Measurements from ENCODE around the gene DNASE1. TPM values are rescaled to one million over a fixed set of nuclear protein-coding genes. Genes with fewer than 3 reads are reported as not detected.

Gene DNASE1
- total and polyA plus RNA-seq, 4 donors: 0.77 to 11.6 (median 6.2) TPM

DNA sequence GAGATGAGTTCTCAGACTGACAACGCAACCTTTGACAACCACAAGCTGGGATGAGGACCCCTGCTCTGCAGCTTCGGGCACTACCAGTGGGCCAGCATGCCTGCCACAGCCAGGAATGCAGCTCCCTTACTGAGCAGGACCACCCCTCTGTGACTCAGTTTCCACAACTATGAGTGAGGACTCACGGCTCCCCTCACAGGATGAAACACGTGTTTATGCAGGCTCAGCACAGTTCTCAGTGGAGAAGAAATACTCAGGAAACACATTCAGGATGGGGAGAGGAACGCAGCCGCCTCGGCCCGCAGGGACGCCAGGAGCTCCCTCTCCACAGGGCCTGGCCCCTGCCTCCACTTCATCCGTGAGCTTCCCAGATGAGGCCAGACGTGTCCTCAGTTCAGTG lies 14.1 kb downstream of the DNASE1 start:
- WGBS: 96% methylated on average over 11 of the region's 11 CpGs
- no peaks in the 10 kb centered on the region for H3K9me3 ChIP-seq (ENCODE audit: control insufficient read depth in 4 of 4, low read length in 3 of 4)
- DNase-seq (ENCODE audit: low spot score): no peak
- no peaks in the 10 kb centered on the region for H3K4me1 ChIP-seq (ENCODE audit: control insufficient read depth in 4 of 4, insufficient read depth in 4 of 4, low read length in 3 of 4)
- TF ChIP-seq NR2F2 (IDR thresholded peaks at IDR 0.05) (no peak), TAF1 (conservative IDR thresholded peaks at IDR 0.05) (no peak), HNF4A (conservative IDR thresholded peaks at IDR 0.05) (no peak), JUND (IDR thresholded peaks at IDR 0.05) (no peak), RXRA (IDR thresholded peaks at IDR 0.05) (no peak), RAD21 (IDR thresholded peaks at IDR 0.05) (no peak), EGR1 (IDR thresholded peaks at IDR 0.05; ENCODE audit: low read depth in 2 of 2) (no peak), YY1 (IDR thresholded peaks at IDR 0.05) (no peak)
- TF ChIP-seq, protein P1, sequence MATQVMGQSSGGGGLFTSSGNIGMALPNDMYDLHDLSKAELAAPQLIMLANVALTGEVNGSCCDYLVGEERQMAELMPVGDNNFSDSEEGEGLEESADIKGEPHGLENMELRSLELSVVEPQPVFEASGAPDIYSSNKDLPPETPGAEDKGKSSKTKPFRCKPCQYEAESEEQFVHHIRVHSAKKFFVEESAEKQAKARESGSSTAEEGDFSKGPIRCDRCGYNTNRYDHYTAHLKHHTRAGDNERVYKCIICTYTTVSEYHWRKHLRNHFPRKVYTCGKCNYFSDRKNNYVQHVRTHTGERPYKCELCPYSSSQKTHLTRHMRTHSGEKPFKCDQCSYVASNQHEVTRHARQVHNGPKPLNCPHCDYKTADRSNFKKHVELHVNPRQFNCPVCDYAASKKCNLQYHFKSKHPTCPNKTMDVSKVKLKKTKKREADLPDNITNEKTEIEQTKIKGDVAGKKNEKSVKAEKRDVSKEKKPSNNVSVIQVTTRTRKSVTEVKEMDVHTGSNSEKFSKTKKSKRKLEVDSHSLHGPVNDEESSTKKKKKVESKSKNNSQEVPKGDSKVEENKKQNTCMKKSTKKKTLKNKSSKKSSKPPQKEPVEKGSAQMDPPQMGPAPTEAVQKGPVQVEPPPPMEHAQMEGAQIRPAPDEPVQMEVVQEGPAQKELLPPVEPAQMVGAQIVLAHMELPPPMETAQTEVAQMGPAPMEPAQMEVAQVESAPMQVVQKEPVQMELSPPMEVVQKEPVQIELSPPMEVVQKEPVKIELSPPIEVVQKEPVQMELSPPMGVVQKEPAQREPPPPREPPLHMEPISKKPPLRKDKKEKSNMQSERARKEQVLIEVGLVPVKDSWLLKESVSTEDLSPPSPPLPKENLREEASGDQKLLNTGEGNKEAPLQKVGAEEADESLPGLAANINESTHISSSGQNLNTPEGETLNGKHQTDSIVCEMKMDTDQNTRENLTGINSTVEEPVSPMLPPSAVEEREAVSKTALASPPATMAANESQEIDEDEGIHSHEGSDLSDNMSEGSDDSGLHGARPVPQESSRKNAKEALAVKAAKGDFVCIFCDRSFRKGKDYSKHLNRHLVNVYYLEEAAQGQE (IDR thresholded peaks at IDR 0.05): no peak
- TF ChIP-seq, protein P2, sequence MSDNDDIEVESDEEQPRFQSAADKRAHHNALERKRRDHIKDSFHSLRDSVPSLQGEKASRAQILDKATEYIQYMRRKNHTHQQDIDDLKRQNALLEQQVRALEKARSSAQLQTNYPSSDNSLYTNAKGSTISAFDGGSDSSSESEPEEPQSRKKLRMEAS (IDR thresholded peaks at IDR 0.05): no peak
- no peaks in the 10 kb centered on the region for H3K27me3 ChIP-seq (ENCODE audit: control insufficient read depth in 4 of 4, insufficient read depth in 4 of 4, low read length in 3 of 4)
- H3K36me3 ChIP-seq (ENCODE audit: control insufficient read depth in 4 of 4, insufficient read depth in 3 of 4, low read depth in 1 of 4, low read length in 3 of 4): peaks cover 19 to 70% (median 24%) of the 10 kb centered on the region in 4 donors
- no peak overlapping the region for H3K4me3 ChIP-seq (ENCODE audit: low read depth in 1 of 3, low read length in 3 of 3)
- H3K9ac ChIP-seq (ENCODE audit: low read depth in 1 of 2, low read length in 2 of 2): no peak overlapping the region
- no peak overlapping the region for H3K27ac ChIP-seq (ENCODE audit: low read depth in 1 of 2, low read length in 2 of 2)

DNA sequence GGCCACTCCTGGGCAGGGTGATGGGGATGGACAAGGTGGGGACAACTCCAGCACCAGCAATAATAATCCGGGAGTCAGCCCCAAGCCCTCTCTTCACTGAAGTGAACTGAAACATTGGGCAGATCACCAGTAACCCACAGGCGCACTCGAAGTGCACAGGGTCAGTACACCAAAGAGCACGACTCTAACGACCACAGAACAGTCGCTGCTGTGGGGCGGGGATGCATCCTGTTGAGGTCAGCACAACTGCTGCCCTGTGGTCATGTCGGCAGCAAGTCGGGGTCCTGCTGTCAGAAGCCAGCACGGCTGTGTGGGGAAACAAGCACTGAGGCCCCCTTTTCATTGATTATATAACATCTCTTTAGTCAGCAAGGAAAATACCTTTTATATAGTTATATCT lies 14.6 kb downstream of the DNASE1 start:
- no peaks in the 10 kb centered on the region for H3K9me3 ChIP-seq (ENCODE audit: control insufficient read depth in 4 of 4, low read length in 3 of 4)
- TF ChIP-seq, protein P3, sequence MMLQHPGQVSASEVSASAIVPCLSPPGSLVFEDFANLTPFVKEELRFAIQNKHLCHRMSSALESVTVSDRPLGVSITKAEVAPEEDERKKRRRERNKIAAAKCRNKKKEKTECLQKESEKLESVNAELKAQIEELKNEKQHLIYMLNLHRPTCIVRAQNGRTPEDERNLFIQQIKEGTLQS (IDR thresholded peaks at IDR 0.05): no peak
- TF ChIP-seq, protein P2 (IDR thresholded peaks at IDR 0.05): no peak
- TF ChIP-seq YY1 (IDR thresholded peaks at IDR 0.05): no peak
- TF ChIP-seq EGR1 (IDR thresholded peaks at IDR 0.05; ENCODE audit: low read depth in 2 of 2): no peak
- TF ChIP-seq, protein P1 (IDR thresholded peaks at IDR 0.05): no peak
- no peak for TF ChIP-seq GABPA (IDR thresholded peaks at IDR 0.05 in 1 of 2, conservative IDR thresholded peaks at IDR 0.05 in 1 of 2)
- TF ChIP-seq RAD21 (IDR thresholded peaks at IDR 0.05): no peak
- no peak for TF ChIP-seq RXRA (IDR thresholded peaks at IDR 0.05)
- TF ChIP-seq, protein P4, sequence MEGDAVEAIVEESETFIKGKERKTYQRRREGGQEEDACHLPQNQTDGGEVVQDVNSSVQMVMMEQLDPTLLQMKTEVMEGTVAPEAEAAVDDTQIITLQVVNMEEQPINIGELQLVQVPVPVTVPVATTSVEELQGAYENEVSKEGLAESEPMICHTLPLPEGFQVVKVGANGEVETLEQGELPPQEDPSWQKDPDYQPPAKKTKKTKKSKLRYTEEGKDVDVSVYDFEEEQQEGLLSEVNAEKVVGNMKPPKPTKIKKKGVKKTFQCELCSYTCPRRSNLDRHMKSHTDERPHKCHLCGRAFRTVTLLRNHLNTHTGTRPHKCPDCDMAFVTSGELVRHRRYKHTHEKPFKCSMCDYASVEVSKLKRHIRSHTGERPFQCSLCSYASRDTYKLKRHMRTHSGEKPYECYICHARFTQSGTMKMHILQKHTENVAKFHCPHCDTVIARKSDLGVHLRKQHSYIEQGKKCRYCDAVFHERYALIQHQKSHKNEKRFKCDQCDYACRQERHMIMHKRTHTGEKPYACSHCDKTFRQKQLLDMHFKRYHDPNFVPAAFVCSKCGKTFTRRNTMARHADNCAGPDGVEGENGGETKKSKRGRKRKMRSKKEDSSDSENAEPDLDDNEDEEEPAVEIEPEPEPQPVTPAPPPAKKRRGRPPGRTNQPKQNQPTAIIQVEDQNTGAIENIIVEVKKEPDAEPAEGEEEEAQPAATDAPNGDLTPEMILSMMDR (IDR thresholded peaks at IDR 0.05; ENCODE audit: low read depth, low read length, missing input control): no peak

More for the DNA sequence above, 14.6 kb downstream of the DNASE1 start:
- Histone ChIP-seq H3K27me3 (ENCODE audit: control insufficient read depth in 4 of 4, insufficient read depth in 4 of 4, low read length in 3 of 4) (no peaks in the 10 kb centered on the region), H3K4me3 (ENCODE audit: low read depth in 1 of 3, low read length in 3 of 3) (no peak overlapping the region), H3K36me3 (ENCODE audit: control insufficient read depth in 4 of 4, insufficient read depth in 3 of 4, low read depth in 1 of 4, low read length in 3 of 4) (peaks cover 22 to 74% (median 26%) of the 10 kb centered on the region in 4 donors), H3K27ac (ENCODE audit: low read depth in 1 of 2, low read length in 2 of 2) (no peak overlapping the region), H3K4me1 (ENCODE audit: control insufficient read depth in 4 of 4, insufficient read depth in 4 of 4, low read length in 3 of 4) (no peaks in the 10 kb centered on the region), H3K9ac (ENCODE audit: low read depth in 1 of 2, low read length in 2 of 2) (no peak overlapping the region)
- WGBS: 80% methylated on average over 10 of the region's 10 CpGs
- no peak for DNase-seq (ENCODE audit: low spot score)
